Activated T-helper 2 cell treated with anti-CD3 and anti-CD28 coated beads, Interferon-gamma antibody, Interleukin-2, Interleukin-4, amounts not matched to agents 10 μg/mL and 5 μg/mL and 100 μg/mL, durations not matched to agents 14 hours and 24 hours and 36 hours (primary cell): ENCODE data around the gene DIAPH2. TPM values are rescaled to one million over a fixed set of nuclear protein-coding genes. Genes with fewer than 3 reads are reported as not detected.

ENCODE experiments used
- DNase-seq: peaks from one replicate; pipeline ENCODE4 v3.0.0; 2021; ENCODE audit warnings: low spot score
- H3K27ac Mint-ChIP-seq: one replicate; pipeline ENCODE4 v1.8.0; 2021; ENCODE audit warnings: mixed read lengths
- H3K27me3 Mint-ChIP-seq: one replicate; pipeline ENCODE4 v1.8.0; 2021; ENCODE audit warnings: low read depth, mixed read lengths
- H3K36me3 Mint-ChIP-seq: one replicate; pipeline ENCODE4 v1.8.0; 2021; ENCODE audit warnings: low read depth, mixed read lengths
- H3K4me1 Mint-ChIP-seq: one replicate; pipeline ENCODE4 v1.8.0; 2021; ENCODE audit warnings: low read depth, mixed read lengths
- H3K4me3 Mint-ChIP-seq: one replicate; pipeline ENCODE4 v1.8.0; 2021; ENCODE audit warnings: low read depth, mild to moderate bottlenecking, moderate library complexity, mixed read lengths
- H3K9me3 Mint-ChIP-seq: one replicate; pipeline ENCODE4 v1.8.0; 2021; ENCODE audit warnings: mixed read lengths
- intact Hi-C: fragments of 100-400 bp; cut with micrococcal nuclease; formaldehyde crosslinking; loops from one replicate; pipeline ENCODE4 v1.15.1; 2023
- total RNA-seq: library from RNA; stranded (reverse); gene quantifications from 2 replicates; pipeline ENCODE4 v1.2.3, GENCODE V29; 2022

Gene DIAPH2
- total RNA-seq, 1 donor from 2014 or later, result 14.9 TPM

DNA sequence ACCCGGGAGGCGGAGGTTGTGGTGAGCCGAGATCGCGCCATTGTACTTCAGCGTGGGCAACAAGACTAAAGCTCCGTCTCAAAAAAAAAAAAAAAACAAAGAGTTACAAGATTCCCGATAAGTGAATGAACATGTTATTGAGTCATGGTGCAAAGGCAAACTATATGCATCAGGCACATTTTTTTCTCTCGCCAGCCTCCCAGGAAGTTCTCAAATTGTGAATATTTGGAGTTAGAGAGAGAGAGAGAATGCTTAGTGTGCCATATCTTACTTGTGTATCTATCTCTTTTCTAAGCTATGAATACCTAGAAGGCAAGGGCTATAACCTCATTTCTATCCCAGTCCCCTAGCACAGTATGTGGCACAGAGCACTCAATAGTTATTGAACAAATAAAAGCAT, 599.9 kb downstream of the DIAPH2 start:
- intact Hi-C loops, result no loop called here
- no peaks in the 10 kb centered on the region for H3K9me3 Mint-ChIP-seq
- no peaks in the 10 kb centered on the region for H3K36me3 Mint-ChIP-seq
- H3K27ac Mint-ChIP-seq, result no peak overlapping the region
- no peak for DNase-seq
- H3K4me1 Mint-ChIP-seq, result no peaks in the 10 kb centered on the region
- no peaks in the 10 kb centered on the region for H3K27me3 Mint-ChIP-seq
- H3K4me3 Mint-ChIP-seq, result no peak overlapping the region

DNA sequence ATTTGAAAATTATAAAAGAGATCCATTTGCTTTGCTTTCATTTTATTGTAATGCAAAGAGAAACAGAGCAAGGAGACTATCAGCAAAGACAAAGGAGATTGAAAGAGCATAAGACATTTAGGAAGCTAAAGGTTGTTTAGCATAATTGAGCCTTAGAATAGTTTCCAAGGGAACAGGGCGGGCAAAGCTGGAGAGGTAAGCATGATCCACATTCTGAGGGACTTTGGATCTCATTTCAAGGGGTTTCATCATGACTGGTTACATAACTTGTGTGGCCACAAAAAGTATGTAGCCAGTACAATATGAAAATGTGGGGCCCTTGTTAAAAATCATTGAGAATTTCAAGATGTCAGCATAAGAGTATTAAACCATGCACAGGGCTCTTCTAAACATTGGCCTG, 605.6 kb downstream of the DIAPH2 start:
- no peaks in the 10 kb centered on the region for H3K36me3 Mint-ChIP-seq
- H3K4me3 Mint-ChIP-seq, result no peak overlapping the region
- H3K9me3 Mint-ChIP-seq, result no peaks in the 10 kb centered on the region
- no peak overlapping the region for H3K27ac Mint-ChIP-seq
- no peak for DNase-seq
- H3K27me3 Mint-ChIP-seq, result no peaks in the 10 kb centered on the region
- intact Hi-C loops, result no loop called here
- no peaks in the 10 kb centered on the region for H3K4me1 Mint-ChIP-seq

DNA sequence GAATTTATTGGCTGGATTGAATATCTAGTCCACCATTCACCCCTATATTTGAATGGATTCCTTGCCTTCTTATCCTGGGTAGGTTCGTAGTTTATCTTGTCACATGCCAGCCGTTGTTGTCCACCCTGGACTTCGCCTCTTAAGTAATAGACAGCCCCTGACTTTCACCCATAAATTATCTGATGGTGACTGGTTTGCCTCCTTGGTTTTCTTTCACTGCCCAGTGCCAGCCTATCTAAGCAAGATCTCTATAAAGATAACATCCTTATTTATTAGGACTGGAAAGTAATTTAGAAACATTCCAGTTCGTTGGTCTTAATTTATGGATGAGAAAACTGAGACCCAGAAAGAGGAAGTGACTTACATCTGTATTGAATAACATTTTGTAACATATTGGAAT, 609.4 kb downstream of the DIAPH2 start:
- Mint-ChIP-seq H3K4me1 (no peaks in the 10 kb centered on the region), H3K9me3 (no peaks in the 10 kb centered on the region), H3K27me3 (no peaks in the 10 kb centered on the region), H3K27ac (no peak overlapping the region), H3K4me3 (no peak overlapping the region), H3K36me3 (no peaks in the 10 kb centered on the region)
- intact Hi-C loops, result no loop called here
- no peak for DNase-seq

DNA sequence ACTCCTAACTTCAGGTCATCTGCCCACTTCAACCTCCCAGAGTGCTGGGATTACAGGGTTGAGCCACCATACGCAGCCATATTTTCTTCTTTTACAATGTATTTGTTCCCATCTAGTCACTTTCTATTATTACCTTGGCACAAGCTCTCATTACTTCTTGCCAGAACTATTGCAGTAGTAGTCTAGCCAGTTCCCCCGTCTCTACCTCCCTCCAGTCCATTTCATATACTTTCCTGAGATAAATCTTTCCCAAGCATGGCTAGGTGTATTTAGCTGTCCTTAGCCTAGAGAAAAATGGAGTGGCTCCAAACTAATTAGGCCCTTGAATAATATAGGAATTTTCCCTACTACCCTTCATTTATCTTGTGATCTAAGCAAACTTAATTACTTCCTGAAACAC, 611.3 kb downstream of the DIAPH2 start:
- Mint-ChIP-seq H3K27me3 (no peaks in the 10 kb centered on the region), H3K4me3 (no peak overlapping the region), H3K4me1 (no peaks in the 10 kb centered on the region), H3K36me3 (no peaks in the 10 kb centered on the region), H3K27ac (no peak overlapping the region), H3K9me3 (no peaks in the 10 kb centered on the region)
- intact Hi-C loops, result no loop called here
- no peak for DNase-seq

DNA sequence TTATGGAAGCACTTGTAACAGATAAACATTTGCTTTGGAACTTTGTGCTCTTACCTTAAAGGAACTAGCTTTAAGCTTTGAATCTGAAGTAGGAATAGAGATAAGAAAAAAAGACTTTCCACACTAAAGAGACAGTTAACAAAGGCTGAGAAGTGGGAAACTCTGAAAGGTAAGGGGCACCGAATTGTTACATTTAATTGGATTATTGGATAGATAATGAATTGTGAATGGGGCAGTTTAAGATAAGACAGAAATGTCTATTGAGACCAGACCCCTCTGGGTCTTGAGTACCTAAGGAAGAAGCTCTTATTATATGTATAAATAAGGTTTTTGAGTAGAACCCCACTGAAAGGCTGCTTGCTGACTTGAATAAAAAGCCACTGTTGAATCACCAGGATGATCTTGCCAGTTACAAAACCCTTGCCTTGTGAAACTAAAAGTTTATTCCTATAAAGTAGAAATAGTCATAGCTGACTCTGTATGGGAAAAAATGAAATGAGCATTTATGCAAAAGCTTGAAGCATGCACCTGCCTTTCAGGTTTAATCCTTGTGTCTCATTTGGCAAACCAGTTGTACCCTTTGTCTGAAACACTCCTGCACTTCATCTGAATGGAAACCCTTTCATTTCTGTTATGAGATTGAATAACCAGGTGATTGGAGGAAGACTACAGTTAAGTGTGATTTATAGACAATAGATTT, 622.3 kb downstream of the DIAPH2 start:
- no peak for DNase-seq
- Mint-ChIP-seq H3K4me3 (no peak overlapping the region), H3K36me3 (no peaks in the 10 kb centered on the region), H3K4me1 (no peaks in the 10 kb centered on the region), H3K27ac (no peak overlapping the region), H3K9me3 (no peaks in the 10 kb centered on the region), H3K27me3 (no peaks in the 10 kb centered on the region)
- intact Hi-C loops, result no loop called here

DNA sequence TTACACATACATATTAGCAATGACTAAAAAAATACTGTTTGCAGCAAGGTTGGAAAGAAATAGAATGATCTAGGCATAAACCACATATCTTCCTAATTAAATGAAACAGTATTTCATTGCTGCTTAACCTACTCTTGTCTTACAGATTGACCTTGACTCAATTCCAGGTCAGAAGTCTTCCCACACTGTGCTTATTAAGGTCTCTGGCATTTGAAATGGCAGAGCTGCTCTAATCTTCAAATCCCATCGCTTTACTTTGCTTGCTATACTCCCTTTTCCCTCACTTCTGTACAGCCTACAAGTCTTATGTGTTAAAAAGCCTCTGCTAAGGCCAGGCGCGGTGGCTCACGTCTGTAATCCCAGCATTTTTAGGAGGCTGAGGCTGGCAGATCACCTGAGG, 623.5 kb downstream of the DIAPH2 start:
- no peak overlapping the region for H3K27ac Mint-ChIP-seq
- DNase-seq, result no peak
- intact Hi-C loops, result no loop called here
- H3K4me1 Mint-ChIP-seq, result no peaks in the 10 kb centered on the region
- no peaks in the 10 kb centered on the region for H3K27me3 Mint-ChIP-seq
- no peak overlapping the region for H3K4me3 Mint-ChIP-seq
- H3K36me3 Mint-ChIP-seq, result no peaks in the 10 kb centered on the region
- no peaks in the 10 kb centered on the region for H3K9me3 Mint-ChIP-seq

DNA sequence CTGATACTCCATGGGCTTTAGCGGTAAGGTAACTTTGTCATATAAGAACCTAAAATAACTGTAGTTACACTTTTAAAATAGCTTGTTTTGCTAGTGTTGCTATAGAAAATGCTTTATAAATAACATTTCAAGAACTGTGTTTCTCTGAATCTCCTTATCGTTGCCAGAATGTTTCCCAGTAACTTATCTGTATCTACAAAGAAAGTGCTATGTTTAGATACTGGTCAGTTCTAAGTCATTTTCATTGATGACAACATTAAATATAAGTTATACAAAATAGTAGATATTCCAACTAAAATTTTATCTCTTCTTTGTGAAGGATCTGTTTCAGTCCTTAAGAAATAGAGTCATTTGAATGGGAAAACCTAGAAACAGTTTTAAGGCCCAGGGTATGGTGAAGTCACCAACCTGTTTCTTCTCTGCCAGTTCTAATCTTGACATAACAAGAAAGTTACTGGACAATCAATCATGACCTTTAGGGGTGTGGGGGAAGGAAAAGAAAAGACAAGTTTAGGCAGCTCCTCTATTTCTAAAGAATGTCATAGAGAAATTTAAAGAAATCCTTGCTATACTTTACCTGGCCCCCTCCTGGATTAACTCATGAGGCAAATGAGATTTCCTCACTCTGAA, 625.0 kb downstream of the DIAPH2 start:
- H3K36me3 Mint-ChIP-seq, result no peaks in the 10 kb centered on the region
- H3K27me3 Mint-ChIP-seq, result no peaks in the 10 kb centered on the region
- no peaks in the 10 kb centered on the region for H3K4me1 Mint-ChIP-seq
- no peak for DNase-seq
- H3K9me3 Mint-ChIP-seq, result no peaks in the 10 kb centered on the region
- intact Hi-C loops, result no loop called here
- no peak overlapping the region for H3K4me3 Mint-ChIP-seq
- no peak overlapping the region for H3K27ac Mint-ChIP-seq

DNA sequence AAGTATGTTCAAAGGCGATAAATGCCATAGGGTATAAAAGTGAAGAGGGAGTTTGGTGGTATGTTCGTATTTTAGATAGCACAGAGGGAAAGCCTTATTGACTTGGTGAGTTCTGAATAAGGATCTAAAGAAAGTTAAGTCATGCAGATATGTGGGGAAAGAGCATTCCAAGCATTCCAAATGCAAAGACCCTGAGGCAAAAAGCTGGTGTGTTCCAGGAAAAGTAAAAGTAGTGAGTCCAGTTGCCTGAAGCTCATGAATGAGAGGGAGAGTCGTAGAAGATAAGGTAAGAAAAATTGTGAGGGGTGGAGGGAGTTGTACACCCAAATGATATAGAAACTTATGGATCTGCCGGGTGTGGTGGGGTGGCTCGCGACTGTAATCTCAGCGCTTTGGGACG, 625.7 kb downstream of the DIAPH2 start:
- H3K27ac Mint-ChIP-seq, result no peak overlapping the region
- intact Hi-C loops, result no loop called here
- H3K9me3 Mint-ChIP-seq, result no peaks in the 10 kb centered on the region
- H3K36me3 Mint-ChIP-seq, result no peaks in the 10 kb centered on the region
- no peaks in the 10 kb centered on the region for H3K27me3 Mint-ChIP-seq
- H3K4me1 Mint-ChIP-seq, result no peaks in the 10 kb centered on the region
- DNase-seq, result no peak
- no peak overlapping the region for H3K4me3 Mint-ChIP-seq

DNA sequence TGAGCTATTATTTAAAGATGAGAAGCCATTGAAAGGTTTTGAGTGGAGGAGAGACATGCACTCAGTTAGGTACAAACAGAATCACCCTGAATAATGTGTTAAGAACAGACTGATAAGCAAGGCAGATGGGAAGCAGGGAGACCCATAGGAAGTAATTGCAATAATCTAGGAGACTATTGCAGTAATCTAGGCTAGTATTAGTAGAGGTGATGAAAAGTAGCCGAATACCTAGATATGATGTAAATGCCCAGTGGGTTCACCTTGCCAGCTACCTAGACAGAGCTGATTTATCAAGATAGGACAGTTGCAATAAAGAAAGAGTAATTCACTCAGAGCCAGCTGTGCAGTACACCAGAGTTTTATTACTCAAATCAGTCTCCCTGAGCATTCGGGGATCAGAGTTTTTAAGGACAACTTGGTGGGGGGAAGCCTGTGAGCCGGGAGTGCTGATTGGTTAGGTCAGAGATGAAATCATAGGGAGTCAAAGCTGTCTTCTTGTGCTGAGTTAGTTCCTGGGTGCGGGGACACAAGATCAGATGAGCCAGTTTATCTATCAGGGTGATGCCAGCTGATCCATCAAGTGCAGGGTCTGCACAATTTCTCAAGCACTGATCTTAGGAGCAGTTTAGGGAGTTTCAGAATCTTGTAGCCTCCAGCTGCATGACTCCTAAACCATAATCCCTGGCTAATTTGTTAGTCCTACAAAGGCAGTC, 626.6 kb downstream of the DIAPH2 start:
- H3K4me1 Mint-ChIP-seq, result no peaks in the 10 kb centered on the region
- H3K27ac Mint-ChIP-seq, result no peak overlapping the region
- no peak overlapping the region for H3K4me3 Mint-ChIP-seq
- no peaks in the 10 kb centered on the region for H3K36me3 Mint-ChIP-seq
- H3K27me3 Mint-ChIP-seq, result no peaks in the 10 kb centered on the region
- no peaks in the 10 kb centered on the region for H3K9me3 Mint-ChIP-seq
- no peak for DNase-seq
- intact Hi-C loops, result no loop called here

DNA sequence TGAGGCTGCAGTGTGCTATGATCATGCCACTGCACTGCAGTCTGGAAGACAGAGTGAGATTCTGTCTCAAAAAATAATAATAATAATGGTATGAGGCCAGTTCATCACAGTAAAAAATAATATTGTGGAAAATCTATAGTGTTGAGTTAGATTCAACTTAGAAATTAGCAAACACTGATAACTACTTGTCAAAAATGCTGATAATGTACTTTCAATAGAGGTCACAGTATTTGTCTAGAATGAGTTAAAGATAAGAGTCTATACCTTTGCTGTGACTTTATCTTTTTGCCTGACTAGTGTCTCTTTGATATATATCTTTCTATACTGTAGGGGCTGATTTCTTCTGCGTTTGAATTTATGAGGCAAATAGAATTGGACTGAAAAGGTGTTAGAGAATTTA, 629.7 kb downstream of the DIAPH2 start:
- Mint-ChIP-seq H3K4me3 (no peak overlapping the region), H3K4me1 (no peaks in the 10 kb centered on the region), H3K9me3 (no peaks in the 10 kb centered on the region), H3K27ac (no peak overlapping the region), H3K36me3 (no peaks in the 10 kb centered on the region), H3K27me3 (no peaks in the 10 kb centered on the region)
- no peak for DNase-seq
- intact Hi-C loops, result no loop called here

DNA sequence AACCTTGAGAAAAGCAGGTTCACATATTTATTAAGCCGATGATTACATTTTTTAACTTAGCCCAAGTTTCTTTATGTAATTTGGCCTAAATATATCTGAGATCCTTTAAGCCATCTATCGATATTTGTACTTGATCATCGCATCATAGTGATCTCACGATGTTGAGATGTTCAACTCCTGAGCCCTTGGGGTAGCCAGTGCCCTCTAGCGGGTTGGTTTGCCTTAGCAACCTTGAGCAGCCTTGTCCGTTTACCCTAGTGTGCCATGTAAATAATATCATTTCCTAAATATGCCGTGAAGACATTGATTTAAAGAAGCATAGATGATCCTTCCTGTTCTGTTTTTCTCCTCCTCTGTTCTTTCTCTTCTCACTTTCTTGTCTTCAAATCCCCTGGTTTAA, 631.3 kb downstream of the DIAPH2 start:
- Mint-ChIP-seq H3K36me3 (no peaks in the 10 kb centered on the region), H3K4me3 (no peak overlapping the region), H3K9me3 (no peaks in the 10 kb centered on the region), H3K27me3 (no peaks in the 10 kb centered on the region), H3K4me1 (no peaks in the 10 kb centered on the region), H3K27ac (no peak overlapping the region)
- intact Hi-C loops, result no loop called here
- DNase-seq, result no peak

DNA sequence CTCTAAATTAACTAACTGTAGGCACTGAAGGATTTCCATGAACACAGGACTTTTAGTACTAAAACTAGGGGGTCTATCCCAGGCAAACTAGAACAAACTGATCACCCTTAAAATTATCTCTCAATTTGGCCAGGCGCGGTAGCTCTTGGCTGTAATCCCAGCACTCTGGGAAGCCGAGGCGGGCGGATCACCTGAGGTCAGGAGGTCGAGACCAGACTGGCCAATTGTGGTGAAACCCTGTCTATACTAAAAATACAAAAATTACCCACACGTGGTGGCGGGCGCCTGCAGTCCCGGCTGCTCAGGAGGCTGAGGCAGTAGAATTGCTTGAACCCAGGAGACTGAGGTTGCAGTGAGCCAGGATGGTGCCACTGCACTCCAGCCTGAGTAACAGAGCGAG, 635.7 kb downstream of the DIAPH2 start:
- no peaks in the 10 kb centered on the region for H3K4me1 Mint-ChIP-seq
- intact Hi-C loops, result no loop called here
- no peak for DNase-seq

DNA sequence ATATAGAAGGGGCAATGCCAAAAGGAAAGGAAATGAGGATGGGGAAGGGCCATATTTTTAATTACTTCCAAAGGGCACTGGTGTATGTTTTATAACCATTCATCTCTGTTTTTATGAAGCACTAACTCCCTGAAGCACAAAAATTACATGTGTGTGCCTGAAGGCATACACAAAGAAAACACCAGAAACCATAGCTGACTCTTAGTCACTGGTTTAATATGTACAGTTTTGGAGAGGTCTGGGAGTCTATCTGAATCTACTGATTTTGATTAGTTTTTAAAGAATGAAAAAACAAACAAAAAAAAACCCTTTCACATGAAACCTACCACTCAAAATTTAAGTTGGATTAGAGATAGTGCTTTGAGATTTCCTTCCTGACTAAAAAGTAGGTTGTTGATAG, 637.8 kb downstream of the DIAPH2 start:
- no peak for DNase-seq
- intact Hi-C loops, result no loop called here
- Mint-ChIP-seq H3K27ac (no peak overlapping the region), H3K9me3 (no peaks in the 10 kb centered on the region), H3K36me3 (no peaks in the 10 kb centered on the region), H3K27me3 (no peaks in the 10 kb centered on the region), H3K4me1 (no peaks in the 10 kb centered on the region), H3K4me3 (no peak overlapping the region)

More for the DNA sequence above, 635.7 kb downstream of the DIAPH2 start:
- Mint-ChIP-seq H3K27ac (no peak overlapping the region), H3K4me3 (no peak overlapping the region), H3K36me3 (no peaks in the 10 kb centered on the region), H3K9me3 (no peaks in the 10 kb centered on the region), H3K27me3 (no peaks in the 10 kb centered on the region)
